Common myeloid progenitor, CD34-positive (primary cell): ENCODE results near the gene SLC22A2. TPM values are rescaled to one million over a fixed set of nuclear protein-coding genes. Genes with fewer than 3 reads are reported as not detected.
"Not testable (repeated sequence)": the region's sequence is repeated elsewhere in the genome, so short reads cannot be mapped to it uniquely, and the experiment has no call there.

Experiments
- CTCF ChIA-PET: fragments of 350-600 bp; sonication (Branson Sonifier 250); formaldehyde crosslinking; loops from one replicate; lab custom pipeline; 2021; ENCODE audit warnings: antibody characterized with exemption; lab: Charles Lee
- POLR2A ChIA-PET: fragments of 350-600 bp; sonication (Branson Sonifier 250); formaldehyde crosslinking; loops from one replicate; lab custom pipeline; 2021; ENCODE audit warnings: antibody characterized with exemption; lab: Charles Lee
- DNase-seq, 3 donors: peaks; one replicate each; pipeline versions ENCODE4 v3.0.0 to v3.0.0-alpha.2; 2013
- H3K27ac ChIP-seq, 2 experiments: 1 replicate in 1 of 2; 2 replicates in 1 of 2; pipeline ENCODE4 v1.7.0; 2013; ENCODE audit warnings: inconsistent platforms in 2 of 2, low read length in 2 of 2, mild to moderate bottlenecking in 2 of 2, low read depth in 1 of 2, moderate library complexity in 1 of 2; ENCODE audit not compliant: severe bottlenecking in 2 of 2, insufficient read depth in 1 of 2, poor library complexity in 1 of 2
- H3K27me3 ChIP-seq, 5 experiments: replicated peaks in 2 of 5; 1 replicate in 3 of 5; 2 replicates in 2 of 5; pipeline versions ENCODE4 v1.6.1 to v1.7.0; 2013; ENCODE audit warnings: low read length in 4 of 5, mild to moderate bottlenecking in 2 of 5, moderate library complexity in 2 of 5, inconsistent platforms in 1 of 5; ENCODE audit not compliant: insufficient read depth in 5 of 5, control insufficient read depth in 4 of 5
- H3K36me3 ChIP-seq, 4 experiments: 1 replicate in 2 of 4; 2 replicates in 2 of 4; pipeline versions ENCODE4 v1.6.1 to v1.7.0; 2013; ENCODE audit warnings: low read length in 3 of 4, control low read depth in 1 of 4, mild to moderate bottlenecking in 1 of 4; ENCODE audit not compliant: control insufficient read depth in 4 of 4, insufficient read depth in 4 of 4
- H3K4me1 ChIP-seq, 4 experiments: 1 replicate in 3 of 4; 2 replicates in 1 of 4; pipeline versions ENCODE4 v1.6.1 to v1.7.1; 2013; ENCODE audit warnings: low read length in 3 of 4, mild to moderate bottlenecking in 3 of 4, control low read depth in 1 of 4, inconsistent platforms in 1 of 4, moderate library complexity in 1 of 4; ENCODE audit not compliant: control insufficient read depth in 4 of 4, insufficient read depth in 4 of 4; ENCODE audit errors: control extremely low read depth in 1 of 4
- H3K4me3 ChIP-seq, 7 experiments: 1 replicate in 4 of 7; 2 replicates in 3 of 7; pipeline versions ENCODE4 v1.5.1 to v1.7.0; 2013; ENCODE audit warnings: mild to moderate bottlenecking in 7 of 7, low read length in 6 of 7, moderate library complexity in 6 of 7, inconsistent platforms in 2 of 7, low read depth in 2 of 7, control low read depth in 1 of 7; ENCODE audit not compliant: insufficient read depth in 4 of 7, control insufficient read depth in 1 of 7; ENCODE audit errors: extremely low read depth in 1 of 7
- H3K9me3 ChIP-seq, 5 experiments: 1 replicate in 4 of 5; 2 replicates in 1 of 5; pipeline versions ENCODE4 v1.6.1 to v1.7.1; 2013; ENCODE audit warnings: low read length in 4 of 5, mild to moderate bottlenecking in 2 of 5, inconsistent platforms in 1 of 5, low read depth in 1 of 5, moderate library complexity in 1 of 5; ENCODE audit not compliant: control insufficient read depth in 4 of 5, insufficient read depth in 2 of 5; ENCODE audit errors: control extremely low read depth in 1 of 5
- WGBS: methylation state at CpG from one replicate; pipeline ENCODE4 v1.1.5; 2013; ENCODE audit not compliant: insufficient coverage; 5-methylcytosine and 5-hydroxymethylcytosine counted together
- polyA plus RNA-seq: library from polyadenylated mRNA; unstranded; fragments of 120-200 nt; gene quantifications from one replicate; pipeline ENCODE4 v1.2.1, GENCODE V29; 2013

SLC22A2 gene
- polyA plus RNA-seq = not detected

- no peak within 1 kb of the TSS for H3K4me3 ChIP-seq
- no peak within 1 kb of the TSS for H3K27ac ChIP-seq
- ChIA-PET CTCF (no interaction called here), POLR2A (no interaction called here)
- 90% methylated on average over 43 of the region's 43 CpGs for WGBS
- no peak for DNase-seq
- H3K4me1 ChIP-seq = no peaks in the 10 kb centered on the region
- H3K36me3 ChIP-seq = no peaks in the 10 kb centered on the region
- no peaks in the 10 kb centered on the region for H3K9me3 ChIP-seq
- H3K27me3 ChIP-seq = peaks cover 0 to 17% (median 4%) of the 10 kb centered on the region in 5 experiments
Observed at GRCh38 chr6:160258346-160259142, at the start of gene SLC22A2. SLC22A2 (minus strand) TSS chr6:160258821; CDS start chr6:160258757, 64 bp downstream.

DNA sequence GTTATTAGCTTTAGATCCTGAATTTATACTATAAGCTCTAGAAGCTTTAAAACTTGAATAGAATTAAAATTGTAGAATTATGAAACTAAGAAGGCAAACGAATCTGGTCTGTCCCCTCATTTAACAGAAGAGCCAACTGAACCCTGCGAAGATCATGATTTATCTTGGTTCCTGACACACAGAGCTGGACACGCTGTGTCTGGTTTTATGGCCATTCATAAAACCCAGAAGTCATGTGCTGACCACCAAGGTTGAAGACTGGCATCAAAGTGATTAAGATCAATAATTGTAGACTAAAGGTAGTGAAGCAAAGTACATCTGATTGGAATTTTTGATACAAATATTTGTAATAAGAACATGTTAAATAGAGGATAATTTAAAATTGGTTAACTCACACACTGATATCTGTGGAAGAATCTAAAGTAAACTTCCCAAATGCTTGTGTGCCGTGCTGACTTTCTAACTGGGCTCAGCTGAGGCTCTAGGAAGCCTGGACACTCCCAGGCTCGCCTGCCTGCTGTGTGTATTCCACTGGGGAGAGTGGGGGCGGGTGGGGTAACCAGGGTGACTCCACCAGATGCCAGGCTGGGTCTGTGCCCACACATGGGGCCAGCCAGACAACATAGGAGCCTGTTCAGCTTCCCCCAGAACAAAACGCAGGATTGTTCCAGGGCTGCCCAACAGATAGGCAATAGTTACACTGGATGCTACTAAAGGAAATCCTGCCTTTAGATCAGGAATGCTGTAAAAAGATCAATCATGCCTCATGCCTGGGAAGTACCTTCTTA, 47.5 kb upstream of the SLC22A2 start:
- Histone ChIP-seq H3K4me1 (no peaks in the 10 kb centered on the region), H3K4me3 (no peak overlapping the region), H3K27ac (no peak overlapping the region), H3K36me3 (no peaks in the 10 kb centered on the region), H3K9me3 (peaks cover 0 to 12% (median 0%) of the 10 kb centered on the region in 5 experiments), H3K27me3 (no peaks in the 10 kb centered on the region)
- 79% methylated on average over 6 of the region's 7 CpGs for WGBS
- ChIA-PET POLR2A (no interaction called here), CTCF (no interaction called here)
- DNase-seq = no peak

GRCh38 chr6:160303806-160304205, 45.2 kb upstream of the SLC22A2 start:
- no peaks in the 10 kb centered on the region for H3K27me3 ChIP-seq
- H3K27ac ChIP-seq = no peak overlapping the region
- 86% methylated on average over 1 of the region's 2 CpGs for WGBS
- CTCF ChIA-PET = no interaction called here
- H3K4me3 ChIP-seq = no peak overlapping the region
- DNase-seq = no peak
- H3K4me1 ChIP-seq = no peaks in the 10 kb centered on the region
- H3K36me3 ChIP-seq = no peaks in the 10 kb centered on the region
- POLR2A ChIA-PET = no interaction called here
- no peaks in the 10 kb centered on the region for H3K9me3 ChIP-seq

GRCh38 chr6:160302431-160303082, 43.9 kb upstream of the SLC22A2 start:
- POLR2A ChIA-PET, DNase-seq, H3K9me3 ChIP-seq, H3K27ac ChIP-seq, H3K4me3 ChIP-seq, H3K4me1 ChIP-seq, H3K27me3 ChIP-seq, H3K36me3 ChIP-seq: not testable (repeated sequence)
- WGBS = no CpG with 5 or more reads among the region's 2 CpGs
- CTCF ChIA-PET = interaction anchor here (0.6 kb wide), 1 partner anchor 336 kb away, joined by 3 read pairs; no protein-coding TSS in a partner anchor

DNA sequence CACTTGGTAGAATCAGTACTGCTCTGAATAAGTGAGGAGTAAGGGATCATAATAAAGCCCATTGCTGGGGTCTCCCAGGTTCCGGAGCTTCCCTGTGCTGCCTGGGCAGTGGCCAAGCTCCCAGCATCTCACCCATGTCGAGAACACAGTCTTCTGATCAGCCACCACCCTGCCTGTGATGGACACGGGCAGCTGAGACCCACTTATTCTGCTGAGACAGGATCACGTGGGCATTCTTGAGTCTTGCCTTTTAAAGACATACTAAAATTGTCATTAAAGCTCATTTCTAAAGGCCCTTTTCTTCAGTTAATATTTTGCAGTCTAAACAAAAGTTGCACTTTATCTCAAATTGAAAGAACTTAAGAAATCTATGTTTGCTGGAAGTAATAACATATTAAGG, 42.7 kb upstream of the SLC22A2 start:
- Histone ChIP-seq H3K4me3 (no peak overlapping the region), H3K27me3 (no peaks in the 10 kb centered on the region), H3K36me3 (no peaks in the 10 kb centered on the region), H3K4me1 (no peaks in the 10 kb centered on the region), H3K9me3 (no peaks in the 10 kb centered on the region), H3K27ac (no peak overlapping the region)
- ChIA-PET POLR2A (no interaction called here), CTCF (no interaction called here)
- 91% methylated on average over 4 of the region's 4 CpGs for WGBS
- DNase-seq = no peak

DNA sequence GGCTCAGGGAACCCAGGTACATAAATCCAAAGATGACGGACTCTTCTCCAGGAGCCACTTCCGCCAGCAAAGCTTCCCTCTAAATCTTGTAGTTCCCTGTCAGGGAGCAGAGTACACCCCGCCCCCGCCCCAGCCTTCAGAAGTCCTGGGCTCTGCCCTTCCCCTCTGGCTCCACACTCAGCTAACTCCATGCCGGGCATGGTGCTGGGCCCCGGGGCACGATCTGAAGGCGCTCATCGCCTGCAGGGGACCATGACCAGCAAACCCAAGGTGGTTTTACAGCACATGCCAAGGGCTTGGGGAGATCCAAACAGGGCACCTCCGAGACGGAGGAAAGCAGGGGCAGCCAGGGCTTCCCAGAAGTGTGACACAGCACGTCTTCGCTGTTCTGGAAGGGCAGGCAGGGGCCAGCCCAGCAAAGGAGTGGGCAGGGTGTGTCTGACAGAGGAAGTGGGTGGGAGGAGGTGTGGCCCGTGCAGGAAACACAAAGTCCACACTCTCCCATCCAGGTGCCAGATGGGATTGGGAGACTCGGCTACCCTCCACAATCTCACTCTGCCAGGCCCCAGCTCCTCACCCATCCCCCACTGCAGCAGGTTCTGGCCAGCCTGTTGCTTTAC, 41.6 kb upstream of the SLC22A2 start:
- H3K9me3 ChIP-seq = no peaks in the 10 kb centered on the region
- no peak for DNase-seq
- 69% methylated on average over 7 of the region's 15 CpGs for WGBS
- ChIA-PET CTCF (no interaction called here), POLR2A (no interaction called here)
- no peaks in the 10 kb centered on the region for H3K27me3 ChIP-seq
- no peaks in the 10 kb centered on the region for H3K4me1 ChIP-seq
- H3K27ac ChIP-seq = no peak overlapping the region
- no peaks in the 10 kb centered on the region for H3K36me3 ChIP-seq
- no peak overlapping the region for H3K4me3 ChIP-seq
